D721Med (cell line): ENCODE measurements around the gene GCK.

Experiments
- DNase-seq: peaks from one replicate; pipeline ENCODE4 v3.0.0; 2011; ENCODE audit warnings: low spot score; ENCODE audit not compliant: insufficient read length
- FAIRE-seq: peaks from 2 replicates; lab custom pipeline; 2011; peaks lifted over from hg19 to GRCh38; lab: Jason Lieb, UNC
- TF ChIP-seq, protein P1 (sequence below): IDR thresholded peaks from 2 replicates; pipeline ENCODE4 v1.5.1; 2012; ENCODE audit warnings: mild to moderate bottlenecking, control low read depth; ENCODE audit not compliant: insufficient read depth; ENCODE audit errors: missing control alignments

GCK gene

DNA sequence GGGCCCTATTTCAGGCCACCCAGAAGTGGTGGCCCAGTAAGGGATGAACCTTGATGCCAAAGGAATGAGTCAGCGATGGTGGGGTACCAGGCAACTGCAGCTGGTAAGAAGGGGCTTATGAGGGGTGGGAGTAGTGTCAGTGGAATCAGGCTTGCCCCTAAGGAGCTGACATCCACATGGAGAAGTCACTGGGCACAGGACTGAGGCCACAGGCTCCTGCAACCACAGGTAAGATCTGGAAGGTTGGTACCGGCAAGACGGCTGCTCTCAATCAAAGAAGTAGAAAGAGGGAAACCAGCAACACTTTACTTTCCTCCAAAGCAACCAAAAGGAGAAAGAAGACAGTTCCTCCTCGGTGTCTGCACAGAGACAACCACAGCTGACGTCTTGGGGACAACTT lies 2.5 kb downstream of the GCK start:
- DNase-seq (no peak), FAIRE-seq (no peak)
- TF ChIP-seq, protein P1, sequence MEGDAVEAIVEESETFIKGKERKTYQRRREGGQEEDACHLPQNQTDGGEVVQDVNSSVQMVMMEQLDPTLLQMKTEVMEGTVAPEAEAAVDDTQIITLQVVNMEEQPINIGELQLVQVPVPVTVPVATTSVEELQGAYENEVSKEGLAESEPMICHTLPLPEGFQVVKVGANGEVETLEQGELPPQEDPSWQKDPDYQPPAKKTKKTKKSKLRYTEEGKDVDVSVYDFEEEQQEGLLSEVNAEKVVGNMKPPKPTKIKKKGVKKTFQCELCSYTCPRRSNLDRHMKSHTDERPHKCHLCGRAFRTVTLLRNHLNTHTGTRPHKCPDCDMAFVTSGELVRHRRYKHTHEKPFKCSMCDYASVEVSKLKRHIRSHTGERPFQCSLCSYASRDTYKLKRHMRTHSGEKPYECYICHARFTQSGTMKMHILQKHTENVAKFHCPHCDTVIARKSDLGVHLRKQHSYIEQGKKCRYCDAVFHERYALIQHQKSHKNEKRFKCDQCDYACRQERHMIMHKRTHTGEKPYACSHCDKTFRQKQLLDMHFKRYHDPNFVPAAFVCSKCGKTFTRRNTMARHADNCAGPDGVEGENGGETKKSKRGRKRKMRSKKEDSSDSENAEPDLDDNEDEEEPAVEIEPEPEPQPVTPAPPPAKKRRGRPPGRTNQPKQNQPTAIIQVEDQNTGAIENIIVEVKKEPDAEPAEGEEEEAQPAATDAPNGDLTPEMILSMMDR = no peak

DNA sequence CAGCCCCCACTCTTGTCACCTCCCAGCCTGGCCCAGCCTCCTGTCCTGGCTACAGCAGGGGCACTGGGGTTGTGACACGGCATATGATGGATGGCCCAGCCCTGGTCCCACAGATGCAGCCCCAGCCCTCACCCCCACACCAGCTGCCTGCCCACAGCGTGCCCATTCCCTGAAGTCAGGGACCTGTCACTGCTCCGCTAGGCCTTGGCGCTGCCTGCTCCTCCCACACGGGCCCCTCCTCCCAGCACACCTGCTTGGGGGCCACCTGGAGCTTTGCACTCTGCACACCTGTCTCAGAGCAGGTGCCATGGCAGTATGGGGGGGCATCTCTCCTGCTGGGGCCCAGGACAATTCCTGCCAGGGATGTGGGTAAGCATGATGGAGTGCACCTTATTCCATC lies 3.5 kb downstream of the GCK start:
- no peak for FAIRE-seq
- no peak for DNase-seq

DNA sequence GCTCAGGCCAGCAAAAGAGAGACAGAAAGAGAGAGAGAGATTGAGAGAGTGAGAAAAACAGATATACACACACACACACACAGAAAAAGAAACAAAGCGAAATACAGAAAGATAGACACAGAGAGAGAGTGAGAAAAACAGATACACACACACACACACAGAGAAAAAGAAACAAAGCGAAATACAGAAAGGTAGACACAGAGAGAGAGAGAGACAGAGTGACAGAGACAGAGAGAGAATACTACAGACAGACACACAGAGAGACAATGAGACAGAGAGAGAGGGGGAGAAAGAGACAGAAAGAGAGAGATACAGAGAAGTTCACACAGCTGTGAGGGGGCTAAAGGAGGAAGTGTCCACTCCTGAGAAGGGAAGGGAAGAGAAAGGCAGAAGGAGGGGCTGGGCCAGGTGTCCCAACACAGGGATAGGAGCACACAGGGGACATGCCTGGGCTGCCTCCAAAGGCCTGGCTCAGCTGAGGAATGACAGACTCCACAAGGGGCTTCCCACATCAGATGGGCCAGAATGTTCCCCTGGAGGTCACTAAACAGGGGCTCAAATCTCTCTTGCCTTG lies 4.3 kb downstream of the GCK start:
- DNase-seq (no peak), FAIRE-seq (no peak)
- TF ChIP-seq, protein P1 = no peak

More for the DNA sequence above, 3.5 kb downstream of the GCK start:
- TF ChIP-seq, protein P1 = no peak

DNA sequence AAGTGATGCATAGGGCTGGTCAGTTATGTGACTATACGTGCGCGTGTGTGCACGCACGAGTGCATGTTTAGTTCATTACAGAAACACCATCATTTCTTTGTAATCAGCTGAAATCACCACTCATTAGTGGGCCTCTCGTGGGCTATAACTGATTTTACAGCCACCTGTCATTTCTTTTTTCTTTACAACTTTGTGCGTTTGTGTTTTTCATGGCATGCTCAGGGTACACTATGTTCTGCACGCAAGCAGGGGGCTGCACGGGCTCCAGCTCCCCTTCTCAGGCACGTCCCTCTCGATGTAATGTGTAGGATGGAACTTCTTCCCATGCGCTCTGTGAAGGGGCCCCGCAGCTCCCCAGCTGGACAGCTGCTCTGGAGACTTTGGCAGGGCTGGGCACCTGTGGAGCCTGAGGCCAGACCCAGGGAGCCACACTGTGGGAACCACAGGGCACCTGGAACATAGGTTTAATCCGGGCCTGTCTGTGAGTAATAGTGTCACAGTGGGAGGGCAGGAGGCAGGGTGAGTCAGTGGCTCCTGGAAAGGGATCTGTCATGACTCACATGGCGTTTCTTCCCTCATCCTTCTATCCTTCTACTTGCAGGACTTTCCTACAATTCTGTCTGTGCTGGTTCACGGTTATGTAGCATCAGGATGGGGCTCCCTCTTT lies 4.9 kb downstream of the GCK start:
- TF ChIP-seq, protein P1 = no peak
- FAIRE-seq = no peak
- DNase-seq = no peak

DNA sequence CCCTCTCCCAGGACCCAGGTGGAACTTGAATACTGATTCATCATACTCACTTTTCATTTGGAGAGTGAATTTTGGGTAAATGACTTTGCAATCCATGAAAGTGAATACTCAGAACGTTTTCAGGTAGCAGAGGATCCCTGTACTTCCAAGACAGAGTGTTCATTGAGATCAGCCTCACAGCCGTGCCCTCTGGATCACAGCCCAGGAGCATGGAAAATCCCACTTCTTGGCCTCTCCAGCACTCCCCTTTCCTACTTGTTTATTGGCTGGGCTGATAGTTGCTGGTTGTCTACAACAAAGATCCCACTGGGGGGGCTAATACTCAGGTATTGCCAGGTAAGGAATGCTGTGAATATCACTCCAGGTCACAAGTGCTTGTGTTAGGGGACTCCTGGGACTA lies 5.9 kb downstream of the GCK start:
- DNase-seq = no peak
- TF ChIP-seq, protein P1 = no peak
- no peak for FAIRE-seq

DNA sequence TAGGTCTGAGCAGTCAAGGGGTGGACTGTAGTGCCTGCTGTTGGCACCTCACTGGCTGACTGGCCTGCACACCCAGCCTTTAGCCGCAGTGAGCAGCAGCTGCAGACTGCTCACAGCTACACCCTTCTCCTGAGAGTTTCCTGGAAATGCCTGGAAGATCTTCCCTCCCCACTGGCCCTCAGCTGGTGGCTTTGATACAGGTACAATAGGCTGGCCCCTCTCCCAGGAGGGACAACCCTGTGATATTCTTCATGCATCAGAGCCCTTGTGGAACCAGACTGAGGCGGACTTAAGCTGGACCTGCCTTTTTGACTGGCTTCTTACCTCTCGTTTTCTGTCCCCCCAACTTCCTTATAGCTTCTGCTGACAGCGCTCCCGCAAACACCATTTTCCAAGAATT lies 6.4 kb downstream of the GCK start:
- TF ChIP-seq, protein P1 = no peak
- DNase-seq (no peak), FAIRE-seq (no peak)

DNA sequence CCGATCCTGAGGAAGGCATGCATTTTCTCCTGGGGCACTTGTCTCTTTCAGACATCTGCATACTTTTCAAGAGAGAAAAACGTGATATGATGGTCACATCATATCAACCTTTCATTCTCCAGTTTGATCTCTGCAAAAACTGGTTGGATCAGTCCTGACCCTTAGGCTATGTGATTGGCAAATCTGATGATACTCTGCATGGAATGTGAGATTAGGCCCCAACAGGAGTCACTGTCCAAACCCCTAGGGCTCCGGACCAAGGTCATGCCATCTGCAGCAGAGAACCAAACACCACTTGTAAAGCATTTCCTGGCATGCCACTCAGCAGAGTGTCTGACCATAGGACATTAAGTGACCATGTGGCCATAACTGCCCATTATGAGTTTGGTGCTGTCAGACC lies 8.6 kb downstream of the GCK start:
- FAIRE-seq = no peak
- TF ChIP-seq, protein P1 = no peak
- no peak for DNase-seq
